Heart left ventricle (tissue), 16 donors: ENCODE measurements around the gene TNFRSF14. TPM values are rescaled to one million over a fixed set of nuclear protein-coding genes. Genes with fewer than 3 reads are reported as not detected.

Source experiments
- ATAC-seq, 4 donors: fragments of 200-7000 bp; cut with Tn5 transposase; one replicate each; pipeline ENCODE4 v1.9.1; 2020 to 2022; ENCODE audit warnings: moderate library complexity in 4 of 4, mild to moderate bottlenecking in 3 of 4, moderate number of reproducible peaks in 1 of 4
- DNase-seq, 5 donors: peaks; one replicate each; pipeline ENCODE4 v3.0.0-alpha.2; 2020
- H3K27ac ChIP-seq, 12 donors: fragments of 200-600 bp; sonication (generic) in 4 of 12; one replicate each; pipeline versions ENCODE4 v1.5.0 to v1.8.0; 2016 to 2022; ENCODE audit warnings: mild to moderate bottlenecking in 2 of 12
- H3K27me3 ChIP-seq, 9 donors: fragments of 200-600 bp; sonication (generic) in 2 of 9; one replicate each; pipeline versions ENCODE4 v1.5.1 to v1.8.0; 2016 to 2022; ENCODE audit warnings: mild to moderate bottlenecking in 3 of 9
- H3K36me3 ChIP-seq, 9 donors: fragments of 200-600 bp; sonication (generic) in 2 of 9; one replicate each; pipeline versions ENCODE4 v1.5.0 to v1.8.0; 2018 to 2022; ENCODE audit warnings: mild to moderate bottlenecking in 2 of 9
- H3K4me1 ChIP-seq, 12 donors: fragments of 200-600 bp; sonication (generic) in 4 of 12; one replicate each; pipeline versions ENCODE4 v1.5.0 to v1.8.0; 2016 to 2022; ENCODE audit warnings: mild to moderate bottlenecking in 3 of 12
- H3K4me3 ChIP-seq, 12 donors: fragments of 200-600 bp; sonication (generic) in 4 of 12; one replicate each; pipeline versions ENCODE4 v1.5.0 to v1.8.0; 2017 to 2022; ENCODE audit warnings: mild to moderate bottlenecking in 9 of 12, moderate library complexity in 4 of 12
- H3K9me3 ChIP-seq, 12 donors: fragments of 200-600 bp; sonication (generic) in 4 of 12; one replicate each; pipeline versions ENCODE4 v1.5.0 to v1.8.0; 2016 to 2022; ENCODE audit warnings: mild to moderate bottlenecking in 1 of 12
- POLR2A ChIP-seq, 2 donors: fragments of 450-650 bp; IDR thresholded peaks; one replicate each; pipeline ENCODE4 v1.6.1; 2017; ENCODE audit warnings: antibody characterized with exemption in 2 of 2, mild to moderate bottlenecking in 2 of 2, moderate library complexity in 2 of 2
- WGBS, 4 donors: extraction: QIAGEN DNeasy Blood & Tissue Kit in 2 of 4; methylation state at CpG; one replicate each; pipeline versions ENCODE4 v1.1.5 to v1.1.7; 2013 to 2018; 5-methylcytosine and 5-hydroxymethylcytosine counted together
- intact Hi-C, 10 donors: fragments of 100-400 bp; cut with DNase I; formaldehyde crosslinking; loops; one replicate each; pipeline versions ENCODE4 v1.11.1 to v1.14.2; 2022
- polyA plus RNA-seq, 2 donors: library from polyadenylated mRNA; stranded (reverse); fragments of 200-250 nt; gene quantifications; one replicate each; pipeline ENCODE4 v1.2.3, GENCODE V29; 2013
- total RNA-seq, 9 donors: library from RNA; depleted of rRNA in 2 of 9; stranded (reverse); fragments of >200 nt in 2 of 9; fragmentation: NEBNext Ultra II Directional in 3 of 9; extraction: Animal tissue kit (Norgen Biotek cat#: 25700) in 3 of 9; gene quantifications; one replicate each; pipeline versions ENCODE4 v1.1.0 to v1.2.4, GENCODE V29; 2016 to 2023
- TF ChIP-seq, protein P1 (sequence below), 12 donors: fragments of 200-600 bp; sonication (generic) in 4 of 12; IDR thresholded peaks; one replicate each; pipeline versions ENCODE4 v1.5.0 to v1.8.0; 2018 to 2022; ENCODE audit warnings: antibody characterized with exemption in 12 of 12, mild to moderate bottlenecking in 5 of 12
- donor health status: ischemic (EF 13 %, LVEDD 7.1; RV severe dilation, severe dysfunction).
- donor health status: healthy with polysubstance abuse.
- donor health status: DM: no; HTN: yes; CAD: no.
- donor health status: DM: no; HTN: no; CAD: no.
- donor health status: ischemic (EF 25% LVEDD 6.9; RV normal size, moderate dysfunction).
- donor health status: ischemic (EF 25% LVEDD 5.7; RV mildly dilated, moderate dysfunction).
- donor health status: healthy.
- donor health status: DM: yes; HTN: yes; CAD: no.
- donor health status: ischemic (EF 35%, LVEDD 5.7; RV mildly dilated, moderate dysfunction).
- donor health status: nonischemic (EF 11% LVEDD 7.7; RV severe dilation, severe dysfunction).
- donor health status: DM: yes; HTN: yes; CAD: no.
- donor health status: PGD.
- donor health status: ischemic (EF 29% LVEDD 5.4; RV normal size, mild dysfunction).
- donor health status: nonischemic (EF 23%, LVEDD 6.1; RV moderate dilation, normal function).

TNFRSF14 gene
- total and polyA plus RNA-seq, 11 donors, result 7.8 to 70.8 (median 14.3) TPM

DNA sequence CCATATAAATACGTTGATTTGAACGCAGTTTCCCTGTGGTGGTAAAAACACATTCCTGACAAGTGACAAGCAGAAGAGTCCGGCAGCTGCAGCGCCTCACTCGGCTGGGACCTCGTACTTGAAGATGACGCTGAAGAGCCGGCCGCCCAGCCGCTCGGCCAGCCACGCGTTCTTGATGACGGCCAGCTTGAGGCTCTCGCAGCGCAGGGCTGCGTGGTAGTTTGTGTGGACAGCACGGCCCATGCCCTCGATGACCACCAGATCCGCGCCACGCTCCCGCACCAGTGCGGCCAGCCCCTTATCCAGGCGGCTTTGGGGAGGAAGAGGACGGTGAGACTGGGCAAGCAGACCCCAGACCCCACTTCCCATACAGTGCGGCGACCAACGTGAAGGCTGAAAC, 47.4 kb upstream of the TNFRSF14 start:
- peaks cover 0 to 15% (median 6%) of the 10 kb centered on the region in 9 donors for H3K27me3 ChIP-seq
- intact Hi-C loops, result no loop called here
- no peaks in the 10 kb centered on the region for H3K9me3 ChIP-seq
- TF ChIP-seq, protein P1, sequence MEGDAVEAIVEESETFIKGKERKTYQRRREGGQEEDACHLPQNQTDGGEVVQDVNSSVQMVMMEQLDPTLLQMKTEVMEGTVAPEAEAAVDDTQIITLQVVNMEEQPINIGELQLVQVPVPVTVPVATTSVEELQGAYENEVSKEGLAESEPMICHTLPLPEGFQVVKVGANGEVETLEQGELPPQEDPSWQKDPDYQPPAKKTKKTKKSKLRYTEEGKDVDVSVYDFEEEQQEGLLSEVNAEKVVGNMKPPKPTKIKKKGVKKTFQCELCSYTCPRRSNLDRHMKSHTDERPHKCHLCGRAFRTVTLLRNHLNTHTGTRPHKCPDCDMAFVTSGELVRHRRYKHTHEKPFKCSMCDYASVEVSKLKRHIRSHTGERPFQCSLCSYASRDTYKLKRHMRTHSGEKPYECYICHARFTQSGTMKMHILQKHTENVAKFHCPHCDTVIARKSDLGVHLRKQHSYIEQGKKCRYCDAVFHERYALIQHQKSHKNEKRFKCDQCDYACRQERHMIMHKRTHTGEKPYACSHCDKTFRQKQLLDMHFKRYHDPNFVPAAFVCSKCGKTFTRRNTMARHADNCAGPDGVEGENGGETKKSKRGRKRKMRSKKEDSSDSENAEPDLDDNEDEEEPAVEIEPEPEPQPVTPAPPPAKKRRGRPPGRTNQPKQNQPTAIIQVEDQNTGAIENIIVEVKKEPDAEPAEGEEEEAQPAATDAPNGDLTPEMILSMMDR (IDR thresholded peaks at IDR 0.05), result no peak
- no peak for TF ChIP-seq POLR2A (IDR thresholded peaks at IDR 0.05)
- ATAC-seq, result no peak
- peaks cover 3 to 65% (median 60%) of the 10 kb centered on the region in 9 donors for H3K36me3 ChIP-seq
- no peak overlapping the region for H3K4me3 ChIP-seq
- 91 to 95% (median 92%) methylated on average over 23 to 29 of the region's 29 CpGs for WGBS, 4 donors
- no peak for DNase-seq
- H3K27ac ChIP-seq, result no peak overlapping the region
- peaks cover 0 to 23% (median 5%) of the 10 kb centered on the region in 12 donors for H3K4me1 ChIP-seq

GRCh38 chr1:2509589-2509988, 46.6 kb upstream of the TNFRSF14 start:
- ATAC-seq, result no peak
- peaks cover 0 to 16% (median 3%) of the 10 kb centered on the region in 12 donors for H3K4me1 ChIP-seq
- DNase-seq, result no peak
- peaks cover 5 to 73% (median 67%) of the 10 kb centered on the region in 9 donors for H3K36me3 ChIP-seq
- no peak overlapping the region for H3K4me3 ChIP-seq
- TF ChIP-seq, protein P1 (IDR thresholded peaks at IDR 0.05), result no peak
- WGBS, 4 donors, result 82 to 94% (median 93%) methylated on average over 8 to 11 of the region's 11 CpGs
- peaks cover 0 to 8% (median 0%) of the 10 kb centered on the region in 9 donors for H3K27me3 ChIP-seq
- H3K9me3 ChIP-seq, result no peaks in the 10 kb centered on the region
- intact Hi-C loops, result no loop called here
- H3K27ac ChIP-seq, result no peak overlapping the region

GRCh38 chr1:2510366-2511155, 45.6 kb upstream of the TNFRSF14 start:
- peaks cover 5 to 83% (median 77%) of the 10 kb centered on the region in 9 donors for H3K36me3 ChIP-seq
- H3K4me3 ChIP-seq, result no peak overlapping the region
- no peaks in the 10 kb centered on the region for H3K27me3 ChIP-seq
- DNase-seq, result no peak
- no peak overlapping the region for H3K27ac ChIP-seq
- ATAC-seq, result no peak
- WGBS, 4 donors, result 94 to 95% (median 94%) methylated on average over 22 to 27 of the region's 27 CpGs
- intact Hi-C loops, result no loop called here
- H3K4me1 ChIP-seq, result peaks cover 0 to 8% (median 0%) of the 10 kb centered on the region in 12 donors
- TF ChIP-seq, protein P1 (IDR thresholded peaks at IDR 0.05), result no peak
- no peak for TF ChIP-seq POLR2A (IDR thresholded peaks at IDR 0.05)
- H3K9me3 ChIP-seq, result no peaks in the 10 kb centered on the region

- Histone ChIP-seq H3K36me3 (peaks cover 5 to 100% (median 96%) of the 10 kb centered on the region in 9 donors), H3K4me1 (no peaks in the 10 kb centered on the region), H3K9me3 (no peaks in the 10 kb centered on the region), H3K4me3 (no peak overlapping the region), H3K27me3 (no peaks in the 10 kb centered on the region), H3K27ac (no peak overlapping the region)
- 89 to 93% (median 90%) methylated on average over 15 to 31 of the region's 31 CpGs for WGBS, 4 donors
- TF ChIP-seq, protein P1 (IDR thresholded peaks at IDR 0.05), result no peak
- no peak for TF ChIP-seq POLR2A (IDR thresholded peaks at IDR 0.05)
- ATAC-seq (no peak), DNase-seq (no peak)
- intact Hi-C loops, result no loop called here
These were observed 43.2 kb upstream of the TNFRSF14 start for GRCh38 chr1:2512862-2513421.
